Activated CD4-positive, alpha-beta T cell treated with anti-CD3 and anti-CD28 coated beads, Interleukin-2, amount 50 U/mL, for 48 hours (primary cell): ENCODE measurements around the gene ALG2.
A peak's percentile ranks its signal among the peaks of the same experiment; 100 is the strongest.
"Not testable (repeated sequence)": the region's sequence is repeated elsewhere in the genome, so short reads cannot be mapped to it uniquely, and the experiment has no call there.

Experiments
- DNase-seq, 2 experiments: peaks; one replicate each; pipeline ENCODE4 v3.0.0-alpha.2; 2020

ALG2 gene

DNA sequence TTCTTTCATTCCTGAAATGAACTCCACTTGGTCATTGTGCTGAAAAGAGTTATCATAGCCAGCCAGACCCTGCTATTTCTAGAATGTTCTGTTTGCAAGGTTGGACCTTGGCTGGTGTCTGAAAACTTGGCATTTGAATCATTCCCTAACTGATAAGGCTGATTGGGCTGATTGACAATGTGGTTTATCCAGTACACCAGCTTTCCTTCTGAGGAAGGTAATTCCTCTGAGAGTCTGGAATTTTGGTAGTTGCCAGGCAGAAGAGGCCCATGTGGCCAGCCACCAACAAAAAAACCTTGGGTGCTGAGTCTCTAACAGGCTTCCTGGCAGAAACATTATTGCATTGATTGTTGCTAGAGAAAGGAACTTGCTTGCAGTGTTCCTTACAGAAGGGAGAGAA, 15.6 kb upstream of the ALG2 start:
- DNase-seq: no peak

DNA sequence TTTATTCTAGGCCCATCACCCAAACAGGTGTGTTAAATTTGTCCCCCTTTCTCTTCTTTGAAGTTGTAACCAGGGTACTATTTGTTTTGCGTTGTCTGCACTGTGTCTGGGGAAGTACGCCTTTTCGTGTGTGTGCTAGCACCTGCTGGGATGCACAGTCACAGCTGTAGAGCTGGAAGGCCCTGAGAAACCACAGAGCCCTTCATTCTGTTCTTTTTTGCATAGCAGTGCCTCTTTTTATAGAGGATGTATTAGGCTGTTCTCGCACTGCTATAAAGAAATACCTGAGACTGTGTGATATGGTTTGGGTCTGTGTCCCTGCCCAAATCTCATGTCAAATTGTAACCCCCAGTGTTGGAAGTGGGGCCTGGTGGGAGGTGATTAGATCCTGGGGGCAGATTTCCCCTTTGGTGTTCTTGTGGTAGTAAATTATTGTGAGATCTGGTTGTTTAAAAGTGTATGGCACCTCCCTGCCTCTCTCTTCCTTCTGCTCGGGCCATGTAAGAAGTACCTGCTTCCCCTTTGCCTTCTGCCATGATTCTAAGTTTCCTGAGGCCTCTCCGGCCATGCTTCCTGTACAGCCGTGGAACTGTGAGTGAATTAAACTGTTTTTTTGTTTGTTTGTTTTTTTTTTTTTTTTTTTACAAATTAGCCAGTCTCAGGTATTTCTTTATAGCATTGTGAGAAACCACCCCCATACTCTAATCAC, 14.3 kb upstream of the ALG2 start:
- peak in 1 of 2 experiments; percentile 18 for DNase-seq

DNA sequence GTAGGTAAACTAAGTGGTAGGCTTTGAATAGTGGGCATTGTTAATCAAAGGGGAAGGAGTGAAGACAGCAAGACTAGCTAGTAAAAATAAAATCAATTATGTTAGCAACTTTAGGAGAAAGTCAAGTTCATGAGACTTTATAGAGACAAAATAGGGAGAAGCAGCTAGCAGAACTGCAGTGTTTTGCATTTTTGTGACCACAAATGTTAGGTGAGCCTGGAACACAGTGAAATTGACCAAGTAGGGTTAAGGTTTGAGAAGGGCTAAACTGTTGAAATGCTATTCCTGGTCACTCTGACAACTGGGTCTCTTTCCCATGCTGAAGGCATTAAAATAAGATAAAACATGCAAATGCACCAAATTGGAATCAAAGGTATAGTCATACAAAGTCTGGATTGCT, 13.3 kb upstream of the ALG2 start:
- no peak for DNase-seq

DNA sequence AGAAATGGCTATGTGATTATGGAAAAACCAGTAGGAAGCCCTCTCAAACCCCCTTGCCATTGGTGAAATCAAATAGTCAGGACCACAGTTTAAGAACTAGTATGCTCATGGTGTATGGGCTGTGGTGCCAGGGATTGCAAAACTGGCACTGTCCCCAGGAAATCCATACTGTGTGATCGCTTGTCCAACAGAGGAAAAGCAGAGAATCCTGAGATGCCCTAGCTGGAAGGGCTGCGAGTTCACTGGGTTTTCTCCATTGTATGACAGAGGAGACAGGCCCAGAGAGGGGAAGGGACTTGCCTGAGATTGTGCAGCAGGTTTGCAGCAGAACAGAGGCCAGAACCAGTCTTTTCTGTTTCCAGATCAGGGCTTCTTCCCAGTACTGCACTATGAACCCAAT, 12.9 kb upstream of the ALG2 start:
- DNase-seq: no peak

DNA sequence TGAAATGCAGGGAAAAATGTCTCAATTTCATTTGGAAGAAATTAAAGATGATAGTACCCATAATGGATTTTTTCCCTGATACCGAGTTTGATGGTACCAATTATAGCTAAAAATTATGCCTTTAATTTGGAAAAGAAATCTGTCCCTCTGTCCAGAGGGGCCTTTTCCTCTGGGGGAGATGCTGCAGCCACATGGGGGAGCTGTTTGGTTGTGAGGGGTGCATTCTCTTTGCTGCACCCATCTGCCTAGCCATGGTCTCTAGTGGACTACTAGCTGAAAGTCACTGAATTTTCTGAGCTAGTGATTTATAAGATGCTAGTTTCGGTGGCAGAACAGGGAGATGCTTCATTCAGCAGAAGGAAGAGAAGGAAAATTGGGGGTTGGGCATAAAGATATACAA, 10.0 kb upstream of the ALG2 start:
- DNase-seq: peak; percentile 47 to 57

DNA sequence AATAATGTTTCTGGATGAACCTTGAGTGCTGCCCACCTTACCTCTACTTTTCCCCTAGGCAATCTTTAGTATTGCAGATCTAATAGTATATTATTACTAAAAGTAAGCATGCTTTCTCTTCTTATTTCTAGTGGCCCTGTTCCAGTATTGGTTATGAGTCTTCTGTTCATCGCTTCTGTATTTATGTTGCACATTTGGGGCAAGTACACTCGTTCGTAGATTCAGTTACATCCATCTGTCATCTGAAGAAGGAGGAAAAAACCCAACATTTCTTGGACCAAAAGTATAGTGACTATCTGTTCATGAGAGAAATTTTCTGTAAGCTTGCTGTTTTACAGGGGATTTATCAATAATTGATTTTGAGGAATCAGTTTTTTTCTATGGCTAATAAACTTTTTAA, 8.5 kb upstream of the ALG2 start:
- DNase-seq: no peak

DNA sequence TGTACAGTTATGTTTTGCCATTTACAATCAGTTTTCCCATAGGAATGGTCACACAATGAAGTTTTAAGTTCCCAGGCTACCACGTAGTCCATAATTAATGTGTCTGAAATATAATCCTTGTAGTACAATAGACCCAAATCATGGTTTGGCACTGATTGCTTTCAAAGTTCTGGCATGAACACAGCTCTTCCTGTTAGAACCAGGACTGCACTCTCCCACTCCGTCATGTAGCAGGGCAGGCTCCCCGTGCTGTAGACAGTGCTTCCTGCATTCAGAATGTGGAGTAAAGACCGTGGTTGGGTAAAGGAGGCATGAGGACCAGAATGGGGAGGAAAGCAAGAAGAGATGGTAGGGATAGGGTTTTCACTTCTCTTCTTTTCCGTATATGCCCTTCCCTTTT, 4.3 kb upstream of the ALG2 start:
- no peak for DNase-seq

DNA sequence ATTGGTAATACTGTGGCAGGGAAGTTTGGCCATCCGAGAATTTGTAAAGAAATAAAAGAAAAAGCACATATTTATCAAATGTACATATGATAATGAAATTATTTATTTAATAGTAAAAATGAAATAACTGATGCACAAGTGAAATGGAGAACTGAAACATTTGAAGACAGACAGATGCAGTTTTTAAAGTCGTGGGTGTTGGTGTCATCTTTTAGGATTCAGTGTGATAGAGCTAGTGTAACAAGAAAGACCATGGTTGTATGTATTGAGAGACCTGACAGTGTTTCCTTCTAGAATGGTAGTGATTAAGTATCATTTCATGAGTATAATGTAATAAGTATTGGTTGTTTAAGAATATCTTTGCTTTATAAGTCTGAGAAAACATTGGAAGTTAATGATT, 2.7 kb upstream of the ALG2 start:
- no peak for DNase-seq

DNA sequence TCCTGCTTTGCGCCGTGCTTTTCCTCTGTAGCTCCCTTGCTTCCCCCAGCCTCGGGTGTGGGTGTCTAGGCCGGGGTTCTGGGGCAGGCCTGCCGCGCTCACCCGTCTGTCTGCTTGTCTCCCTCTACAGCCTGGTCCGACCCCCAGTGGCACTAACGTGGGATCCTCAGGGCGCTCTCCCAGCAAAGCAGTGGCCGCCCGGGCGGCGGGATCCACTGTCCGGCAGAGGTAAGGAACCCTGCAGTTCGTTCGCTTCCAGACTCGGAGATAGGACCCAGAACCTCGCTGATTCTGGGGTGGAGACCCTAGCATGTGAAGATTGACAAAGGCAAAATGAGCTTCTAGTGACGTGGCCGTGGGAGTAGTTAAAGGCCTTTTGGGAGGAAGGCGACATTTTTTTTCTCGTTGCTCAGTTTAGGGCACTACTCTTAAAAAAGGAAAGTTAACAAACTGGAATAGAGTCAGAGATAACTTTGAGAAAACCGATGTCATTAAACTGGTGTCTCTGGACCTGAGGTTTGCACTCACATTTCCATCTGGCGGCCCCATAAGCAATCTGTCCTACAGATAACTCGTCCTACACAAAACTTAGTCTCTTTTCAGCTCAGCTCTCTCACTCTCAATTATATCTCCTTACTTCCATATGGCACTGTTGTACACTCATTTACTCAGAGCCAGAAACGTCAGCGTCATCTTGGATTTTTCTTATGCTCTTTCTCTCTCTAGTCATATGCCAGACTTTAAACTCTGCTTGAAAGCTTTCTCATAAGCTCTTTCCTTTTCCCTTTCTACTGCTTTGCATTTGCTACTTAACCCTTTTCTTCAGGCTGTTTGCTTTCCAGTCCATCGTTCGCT, 901 bp upstream of the ALG2 start:
- no peak for DNase-seq

DNA sequence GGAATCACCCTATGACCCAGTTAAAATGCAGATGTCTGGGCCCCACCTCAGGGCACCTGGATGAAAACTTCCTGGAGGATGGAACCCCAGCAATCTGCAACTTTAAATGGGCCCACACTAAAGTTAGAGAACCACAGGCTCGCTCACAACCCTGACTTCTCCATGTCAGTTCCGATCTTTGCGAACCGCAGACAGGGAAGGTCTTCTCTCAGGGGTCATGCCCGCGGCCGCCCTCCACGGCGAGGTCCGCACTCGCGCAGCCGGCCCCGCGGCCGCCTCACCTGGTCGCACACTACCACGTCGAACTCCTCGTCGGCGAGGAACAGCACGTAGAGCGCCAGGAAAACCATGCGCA, 499 bp downstream of the ALG2 start:
- no peak for DNase-seq

DNA sequence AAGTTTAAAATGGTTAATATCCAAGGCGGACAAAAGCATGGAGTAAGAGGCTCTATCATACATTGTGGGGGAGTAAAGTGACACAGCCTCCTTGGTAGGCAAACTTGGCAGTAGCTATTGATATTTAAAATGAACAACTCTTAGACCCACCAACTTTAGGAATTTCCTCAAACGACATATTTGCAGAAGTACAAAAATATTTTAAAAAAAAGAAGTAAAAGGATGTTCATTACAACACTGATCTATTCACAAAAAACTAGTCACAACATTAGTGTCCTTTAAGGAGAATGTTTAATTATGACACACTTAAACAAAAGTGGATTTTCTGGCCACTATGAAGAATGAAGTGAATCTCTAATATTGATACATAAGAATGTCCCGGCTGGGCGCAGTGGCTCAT, 1.7 kb downstream of the ALG2 start:
- DNase-seq: no peak

DNA sequence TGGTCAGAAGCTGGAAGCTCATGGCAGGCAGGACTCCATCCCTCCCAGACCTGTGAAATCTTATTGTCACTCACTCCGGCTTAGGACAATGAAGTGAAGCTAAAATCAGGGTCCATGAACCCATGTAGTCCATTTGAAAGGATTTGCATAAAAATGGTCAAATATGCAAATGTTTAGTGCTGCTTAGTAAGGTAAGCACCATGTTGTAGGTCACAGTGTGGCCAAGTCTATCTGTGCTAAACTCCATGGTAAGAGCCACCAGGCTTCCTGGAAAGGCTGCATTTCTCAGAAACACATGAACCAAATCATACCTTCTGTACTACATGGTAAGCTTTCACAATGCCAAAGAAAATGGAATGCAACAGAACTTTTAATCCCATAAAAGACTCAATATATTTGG, 5.7 kb downstream of the ALG2 start:
- DNase-seq: no peak

DNA sequence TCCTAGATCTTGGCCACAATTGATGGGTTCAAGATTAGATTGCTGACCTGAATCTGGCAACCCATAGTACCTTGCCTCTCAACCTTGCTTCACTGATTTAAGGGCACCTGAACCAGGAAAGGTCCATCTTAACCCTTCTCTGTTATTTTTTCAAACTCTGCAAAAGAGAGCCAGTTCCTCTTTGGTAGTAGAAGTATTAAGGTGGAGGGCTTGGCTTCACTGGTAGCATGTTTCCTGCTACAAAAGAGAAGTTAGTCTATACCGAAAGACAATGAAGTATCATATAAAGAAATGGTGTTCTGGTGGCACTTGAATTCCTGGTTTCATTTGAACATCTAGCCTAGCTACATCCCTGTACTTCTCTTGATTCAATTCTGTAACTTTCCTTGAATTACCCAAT, 8.5 kb downstream of the ALG2 start:
- no peak for DNase-seq

DNA sequence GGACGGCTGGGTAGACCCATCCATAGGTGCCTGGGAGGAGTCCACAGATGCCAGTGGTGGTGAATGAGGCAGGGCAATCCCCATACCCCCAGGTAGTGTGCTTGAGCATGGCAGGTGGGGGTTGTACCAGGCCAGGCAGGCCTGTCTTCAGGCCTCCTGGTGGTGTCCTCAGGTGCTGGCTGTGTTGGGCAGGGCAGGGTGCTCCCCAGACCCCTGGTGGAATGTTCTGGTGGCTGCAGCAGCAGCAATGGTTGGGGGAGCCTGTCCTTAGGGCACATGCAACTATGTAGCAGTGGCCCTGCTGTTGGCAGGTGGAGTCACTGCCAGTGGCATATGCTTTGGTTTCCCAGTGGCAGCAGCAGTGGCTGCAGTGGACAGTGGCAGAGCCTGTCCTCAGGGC, 10.0 kb downstream of the ALG2 start:
- no peak for DNase-seq

DNA sequence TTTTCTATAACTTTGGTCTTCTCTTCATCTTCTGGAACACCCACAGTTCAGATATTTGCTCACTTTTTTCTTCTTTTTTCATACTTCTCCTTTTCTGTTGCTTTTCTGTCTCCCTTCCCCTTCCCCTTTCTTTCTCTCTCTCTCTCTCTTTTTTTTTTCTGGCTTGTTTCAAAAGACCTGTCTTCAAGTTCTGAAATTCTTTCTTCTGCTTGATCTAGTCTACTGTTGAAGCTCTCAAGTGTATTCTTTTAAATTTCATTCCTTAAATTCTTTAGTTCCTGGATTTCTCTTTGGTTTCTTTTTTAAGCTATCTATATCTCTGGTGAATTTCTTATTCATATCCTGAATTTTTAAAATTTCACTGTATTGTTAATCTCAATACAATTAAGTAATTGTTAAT, 11.2 kb downstream of the ALG2 start:
- no peak for DNase-seq

DNA sequence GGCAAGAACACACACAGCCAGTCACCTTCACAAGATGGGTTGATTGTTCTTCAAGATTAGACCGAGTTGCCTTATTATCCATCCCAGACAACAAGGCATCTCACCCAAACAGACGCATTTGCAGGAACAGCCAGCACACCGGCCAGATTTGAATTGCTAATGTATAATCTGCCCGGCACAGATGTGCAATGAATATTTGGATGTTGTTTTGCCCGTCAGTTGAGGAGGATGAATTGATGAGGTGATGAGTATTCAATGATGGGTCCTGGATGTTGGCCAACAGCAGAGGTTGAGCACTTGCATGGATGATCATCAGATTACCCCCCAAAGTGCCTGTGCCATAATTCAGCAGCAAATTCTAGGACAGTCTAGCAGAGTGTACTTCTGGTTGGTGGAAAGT, 20.1 kb downstream of the ALG2 start:
- no peak for DNase-seq

DNA sequence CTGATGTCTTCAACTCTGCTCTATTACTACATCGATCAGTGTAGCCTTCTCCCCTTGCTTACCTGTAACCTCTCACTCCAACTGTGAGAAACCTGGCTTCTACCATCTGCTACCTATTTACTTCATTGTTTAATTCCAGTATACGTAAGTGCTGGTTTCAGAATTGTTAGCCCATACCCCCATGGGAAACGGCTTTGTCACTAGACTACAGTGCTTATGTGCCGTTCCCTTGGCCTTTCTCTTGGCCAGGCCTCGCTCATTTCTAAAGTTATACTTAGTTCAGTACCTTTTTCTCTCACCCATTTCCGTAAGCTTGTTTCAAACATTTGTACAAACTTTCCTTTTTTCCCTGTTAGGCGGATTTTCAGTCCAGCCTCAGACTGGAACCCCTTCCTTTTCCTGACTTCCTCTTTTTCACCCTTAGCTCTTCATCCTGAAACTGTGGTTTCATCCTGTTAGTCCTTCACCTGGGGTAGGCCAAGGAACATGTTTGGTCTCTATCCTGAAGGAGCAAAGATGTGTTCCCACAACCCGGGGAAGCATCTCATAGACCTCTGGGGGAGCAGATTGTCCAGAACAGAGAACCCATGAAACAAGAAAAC, 21.7 kb downstream of the ALG2 start:
- DNase-seq: no peak

DNA sequence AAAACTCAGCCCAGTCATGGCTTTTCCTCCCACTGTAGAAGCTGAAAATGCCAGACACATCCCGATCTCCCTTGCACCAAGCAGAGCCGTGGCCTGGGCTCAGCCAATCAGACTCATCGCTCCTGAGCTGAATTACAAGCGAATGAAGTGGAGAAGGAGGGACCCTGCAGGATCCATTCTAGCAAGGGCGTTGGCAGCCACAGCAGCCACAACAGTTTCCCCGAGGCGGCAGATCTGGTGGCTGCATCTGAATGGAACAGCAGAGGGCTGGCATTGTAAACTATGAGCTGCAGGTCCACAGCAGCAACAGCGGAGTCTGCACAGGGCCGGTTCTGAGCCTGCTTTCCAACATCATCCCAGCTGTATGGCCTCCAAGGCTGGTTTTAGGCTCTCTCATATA, 23.8 kb downstream of the ALG2 start:
- no peak for DNase-seq

DNA sequence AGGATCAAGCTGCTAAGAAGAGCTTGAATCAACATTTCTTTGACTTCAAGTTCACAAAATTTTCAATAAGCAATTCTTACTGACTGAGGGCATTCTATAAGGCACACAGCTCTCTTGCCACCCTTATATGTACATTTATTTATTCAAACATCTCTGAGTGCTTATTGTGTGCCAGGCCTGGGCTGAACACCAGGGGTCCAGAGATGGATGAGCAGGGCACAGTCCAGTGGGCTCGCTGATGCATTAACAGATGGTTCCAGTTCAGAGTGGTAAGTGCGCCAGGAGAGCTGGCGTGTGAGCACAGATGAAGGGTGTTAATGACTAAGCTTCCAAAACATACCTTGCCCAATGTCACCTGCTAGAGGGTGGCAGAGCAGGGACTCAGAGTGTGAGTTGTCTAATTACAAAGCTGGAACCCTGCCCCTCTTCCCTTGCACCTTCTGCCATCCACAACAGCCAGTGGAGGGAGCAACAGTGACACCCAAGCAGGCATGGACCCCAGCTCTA, 24.6 kb downstream of the ALG2 start:
- DNase-seq: no peak

DNA sequence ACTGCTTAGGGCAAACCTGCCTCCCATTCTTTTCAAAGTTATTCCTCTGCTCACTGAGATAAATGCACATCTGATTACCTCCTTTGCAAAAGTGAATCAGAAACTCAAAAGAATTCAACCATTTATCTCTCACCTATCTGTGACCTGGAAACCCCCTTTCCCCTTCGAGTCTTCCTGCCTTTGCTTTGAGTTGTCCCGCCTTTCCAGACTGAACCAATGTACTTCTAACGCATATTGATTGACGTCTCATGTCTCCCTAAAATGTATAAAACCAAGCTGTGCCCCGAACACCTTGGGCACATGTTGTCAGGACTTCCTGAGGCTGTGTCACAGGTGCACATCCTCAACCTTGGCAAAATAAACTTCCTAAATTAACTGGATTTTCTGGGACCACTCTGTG, 25.3 kb downstream of the ALG2 start:
- not testable (repeated sequence) for DNase-seq

DNA sequence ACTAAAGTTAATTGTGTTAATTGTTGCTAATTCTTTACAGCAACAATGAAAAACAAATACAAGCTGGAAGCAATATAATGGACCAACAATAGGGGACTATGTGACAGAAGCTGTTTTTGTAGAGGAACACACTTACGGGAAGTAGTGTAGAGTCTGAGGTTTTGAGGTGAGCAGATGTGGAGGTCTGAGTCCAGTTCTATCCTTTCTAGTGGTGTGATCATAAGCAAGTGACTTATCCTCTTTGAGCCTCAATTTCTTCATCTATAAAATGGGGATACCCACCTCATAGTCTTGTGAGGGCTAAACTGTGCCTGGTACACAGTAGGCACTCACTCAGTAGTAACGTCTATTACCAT, 28.3 kb downstream of the ALG2 start:
- DNase-seq: no peak

DNA sequence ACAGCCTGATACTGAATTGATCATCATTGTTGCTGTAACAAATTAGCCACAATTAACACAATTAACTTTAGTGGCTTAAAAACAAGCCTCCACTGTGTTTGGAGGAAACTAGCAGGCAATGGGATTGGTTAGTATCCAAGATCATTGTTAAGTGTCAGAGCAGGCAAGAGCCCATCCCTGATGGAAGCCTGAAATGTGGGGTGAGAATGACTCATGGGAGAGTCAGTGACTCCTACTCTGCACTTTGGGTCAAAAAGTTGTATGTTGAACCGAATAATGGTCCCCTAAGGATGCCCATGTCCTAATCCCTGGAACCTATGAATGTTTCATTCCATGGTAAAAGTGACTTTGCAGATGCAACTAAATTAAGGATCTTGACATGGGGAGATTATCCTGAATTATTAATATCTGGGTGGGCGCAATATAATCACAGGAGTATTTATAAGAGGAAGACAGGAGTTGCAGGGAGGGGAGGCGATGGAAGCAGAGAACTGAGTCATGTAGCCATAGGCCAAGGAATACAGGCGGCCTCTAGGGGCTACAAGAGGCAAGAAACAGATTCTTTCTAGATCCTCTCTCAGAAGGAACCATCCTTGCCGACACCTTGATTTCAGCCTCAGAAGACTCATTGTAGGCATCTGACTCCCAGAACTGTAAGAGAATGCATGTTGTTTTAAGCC, 28.8 kb downstream of the ALG2 start:
- no peak for DNase-seq

DNA sequence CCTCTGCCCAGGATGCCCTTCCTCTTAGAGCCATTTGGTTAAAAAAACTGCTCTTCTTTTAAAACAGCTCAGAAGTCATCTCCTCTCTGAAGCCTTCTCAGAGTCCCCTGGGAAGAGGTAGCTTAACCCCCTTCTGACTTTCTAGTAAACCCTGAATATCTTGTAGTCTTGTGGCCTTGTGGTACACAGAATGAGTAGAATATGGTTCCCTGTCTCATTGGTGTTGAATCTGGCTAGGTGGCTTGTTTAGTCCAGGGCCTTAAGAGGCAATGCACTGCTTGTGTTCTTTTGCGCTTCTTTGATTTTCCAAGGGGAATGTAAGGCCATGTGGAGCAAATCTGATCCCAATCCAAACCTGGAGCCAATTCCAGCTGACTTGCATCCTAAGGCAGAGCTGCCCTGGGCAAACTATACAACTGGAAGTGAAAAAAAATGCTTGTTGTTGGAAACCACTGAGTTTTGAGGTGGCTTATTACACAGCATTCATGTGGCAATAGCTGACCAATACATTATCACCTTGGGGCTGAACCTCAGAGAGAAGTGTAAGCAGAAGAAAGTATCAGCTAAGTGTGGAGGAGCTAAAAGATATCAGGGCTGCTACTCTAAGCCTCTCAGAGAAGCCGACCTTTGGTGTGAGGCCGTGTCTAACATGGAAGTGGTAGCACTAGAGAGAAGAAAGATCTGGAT, 31.0 kb downstream of the ALG2 start:
- DNase-seq: no peak
